SW480 (cell line): ENCODE results near the gene BEAN1.

Source experiments
- DNase-seq: peaks from one replicate; pipeline ENCODE4 v3.0.0-alpha.2; 2016; ENCODE audit warnings: low spot score

Gene BEAN1

GRCh38 chr16:66427036-66427860 is at the start of gene BEAN1:
TSS of gene BEAN1 (plus strand) at chr16:66427295. CDS start at chr16:66437677, 10,382 bp downstream.
- peak; percentile 17 for DNase-seq

- no peak for DNase-seq
Observed at GRCh38 chr16:66377324-66377723, 49.8 kb upstream of the BEAN1 start.

GRCh38 chr16:66378741-66379570 is 48.1 kb upstream of the BEAN1 start:
- no peak for DNase-seq

GRCh38 chr16:66379571-66379941 is 47.5 kb upstream of the BEAN1 start:
- no peak for DNase-seq

- DNase-seq, result no peak
Observed at GRCh38 chr16:66380421-66380820, 46.7 kb upstream of the BEAN1 start.

GRCh38 chr16:66381585-66382170 is 45.4 kb upstream of the BEAN1 start:
- no peak for DNase-seq

GRCh38 chr16:66382171-66382965 is 44.7 kb upstream of the BEAN1 start:
- DNase-seq, result peak; percentile 54

- peak; percentile 73 for DNase-seq
Observed at GRCh38 chr16:66382966-66383299, 44.2 kb upstream of the BEAN1 start.

- DNase-seq, result no peak
Observed at GRCh38 chr16:66383551-66383950, 43.5 kb upstream of the BEAN1 start.

GRCh38 chr16:66385415-66385814 is 41.7 kb upstream of the BEAN1 start:
- DNase-seq, result no peak

GRCh38 chr16:66386629-66387622 is 40.2 kb upstream of the BEAN1 start:
- no peak for DNase-seq

GRCh38 chr16:66387817-66388332 is 39.2 kb upstream of the BEAN1 start:
- DNase-seq, result no peak

GRCh38 chr16:66388350-66389139 is 38.5 kb upstream of the BEAN1 start:
- DNase-seq, result no peak

GRCh38 chr16:66389256-66390176 is 37.6 kb upstream of the BEAN1 start:
- no peak for DNase-seq

- no peak for DNase-seq
Observed at GRCh38 chr16:66390346-66391108, 36.6 kb upstream of the BEAN1 start.

GRCh38 chr16:66391726-66392670 is 35.1 kb upstream of the BEAN1 start:
- no peak for DNase-seq
